Effector memory CD8-positive, alpha-beta T cell (primary cell): ENCODE results near the gene RBM17.

Source experiments
- ATAC-seq: fragments of 150-1000 bp; cut with Tn5 transposase; replicated peaks from 2 replicates; pipeline ENCODE4 v1.10.0; 2021; ENCODE audit warnings: mild to moderate bottlenecking, moderate library complexity
- DNase-seq, 3 experiments: peaks; one replicate each; pipeline ENCODE4 v3.0.0; 2021
- H3K27ac Mint-ChIP-seq, 2 donors: one replicate each; pipeline ENCODE4 v1.8.0; 2022; ENCODE audit warnings: mild to moderate bottlenecking in 2 of 2, mixed read lengths in 2 of 2, moderate library complexity in 2 of 2
- H3K27me3 Mint-ChIP-seq, 2 donors: one replicate each; pipeline ENCODE4 v1.8.0; 2022; ENCODE audit warnings: mixed read lengths in 2 of 2
- H3K36me3 Mint-ChIP-seq: one replicate; pipeline ENCODE4 v1.8.0; 2022; ENCODE audit warnings: mild to moderate bottlenecking, moderate library complexity, mixed read lengths; ENCODE audit not compliant: insufficient read depth
- H3K4me1 Mint-ChIP-seq, 2 donors: one replicate each; pipeline ENCODE4 v1.8.0; 2022; ENCODE audit warnings: low read depth in 2 of 2, mixed read lengths in 2 of 2
- H3K4me3 Mint-ChIP-seq, 2 donors: one replicate each; pipeline ENCODE4 v1.8.0; 2022; ENCODE audit warnings: mild to moderate bottlenecking in 2 of 2, mixed read lengths in 2 of 2, moderate library complexity in 2 of 2
- H3K9me3 Mint-ChIP-seq, 2 donors: one replicate each; pipeline ENCODE4 v1.8.0; 2022; ENCODE audit warnings: mixed read lengths in 2 of 2

The RBM17 gene

DNA sequence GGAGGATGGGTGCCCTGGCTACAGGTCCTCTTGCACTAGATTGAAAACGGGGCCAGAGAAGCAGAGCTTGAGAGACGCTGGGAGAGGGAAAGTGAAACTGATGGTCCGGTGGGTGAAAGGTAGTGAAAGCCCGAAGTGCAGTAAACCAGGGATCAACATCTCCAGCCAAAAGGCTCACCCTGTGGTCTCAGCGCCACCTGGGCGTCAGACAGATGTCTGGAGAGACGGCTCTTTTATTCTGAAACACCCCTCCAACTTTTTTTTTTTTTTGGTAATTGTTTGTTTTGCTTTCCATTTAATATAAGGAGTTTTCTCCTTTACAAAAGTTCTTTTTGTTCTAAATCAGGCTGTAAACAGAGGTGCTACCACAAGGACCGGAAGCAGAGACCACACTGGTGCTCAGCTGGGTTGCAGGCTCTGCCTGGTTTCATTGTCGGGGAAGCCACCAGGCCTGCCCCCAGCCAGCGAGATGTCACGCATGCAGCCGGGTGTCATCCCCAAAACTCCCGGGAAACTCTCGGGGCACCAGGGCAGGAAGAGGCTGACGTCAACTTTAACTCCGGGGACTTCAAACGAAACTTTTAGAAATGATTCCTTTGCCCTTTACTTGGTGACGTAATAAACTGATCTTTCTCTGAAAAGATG, 37.9 kb upstream of the RBM17 start:
- peak; percentile 86 to 88 (median 87) for DNase-seq
- Mint-ChIP-seq H3K27ac (peak overlapping the region; percentile 98 to 99), H3K4me1 (peaks cover 51 to 61% of the 10 kb centered on the region in 2 donors), H3K4me3 (peak overlapping the region; percentile 82 to 95), H3K27me3 (no peaks in the 10 kb centered on the region), H3K9me3 (no peaks in the 10 kb centered on the region), H3K36me3 (peaks cover 27% of the 10 kb centered on the region)
- ATAC-seq: peak; percentile 83

DNA sequence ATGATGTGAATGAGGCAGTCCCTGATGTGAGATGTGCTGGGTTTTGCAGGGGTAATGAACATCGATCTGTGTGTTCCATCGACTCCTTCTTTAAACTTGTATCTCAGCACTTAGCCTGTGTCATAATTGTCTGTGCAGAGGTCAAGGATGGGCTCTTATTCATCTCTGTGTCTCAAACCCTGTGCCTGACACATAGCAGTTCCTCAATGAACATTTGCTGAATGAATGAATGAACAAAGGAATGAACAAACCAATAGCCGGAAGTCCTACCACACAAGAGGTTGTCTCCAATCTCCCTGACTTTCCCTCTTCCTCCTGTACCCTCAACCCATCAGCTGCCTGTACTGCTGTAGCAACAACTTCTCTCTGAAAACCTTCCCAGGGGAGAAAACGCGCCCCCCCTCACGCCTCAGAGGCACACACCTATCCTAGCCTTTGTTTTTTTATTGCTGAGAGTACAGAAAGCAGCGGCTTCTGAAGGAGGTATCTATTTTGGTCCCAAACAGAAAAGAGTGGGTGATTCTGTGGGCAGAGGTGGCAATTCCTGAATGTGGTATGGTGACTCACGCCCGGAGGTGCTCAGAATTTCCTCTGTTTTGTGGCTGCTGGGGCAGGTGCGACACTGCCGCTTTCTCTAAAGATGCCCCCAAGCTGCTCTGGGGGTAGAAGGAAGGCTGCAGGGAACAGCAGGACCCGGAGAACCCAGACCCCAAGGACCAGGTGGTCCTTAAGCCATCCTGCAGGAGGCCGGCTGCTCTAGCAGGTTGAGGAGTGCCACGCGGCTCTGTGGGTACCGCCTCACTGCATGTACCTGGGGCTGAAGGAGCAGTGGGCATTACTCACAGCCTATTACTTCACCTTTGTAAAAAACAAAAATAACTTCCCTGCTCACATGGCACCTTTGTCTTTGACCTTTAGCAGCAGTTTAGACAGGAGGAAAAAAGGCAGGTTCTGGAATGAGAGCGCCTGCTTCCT, 36.3 kb upstream of the RBM17 start:
- Mint-ChIP-seq H3K27me3 (no peaks in the 10 kb centered on the region), H3K27ac (peak overlapping the region; percentile 81 to 98), H3K9me3 (no peaks in the 10 kb centered on the region), H3K4me1 (peaks cover 56 to 60% of the 10 kb centered on the region in 2 donors), H3K36me3 (peaks cover 27% of the 10 kb centered on the region), H3K4me3 (peak overlapping the region; percentile 82 to 95)
- DNase-seq (peak; percentile 64 to 68 (median 66)), ATAC-seq (peak; percentile 58)

DNA sequence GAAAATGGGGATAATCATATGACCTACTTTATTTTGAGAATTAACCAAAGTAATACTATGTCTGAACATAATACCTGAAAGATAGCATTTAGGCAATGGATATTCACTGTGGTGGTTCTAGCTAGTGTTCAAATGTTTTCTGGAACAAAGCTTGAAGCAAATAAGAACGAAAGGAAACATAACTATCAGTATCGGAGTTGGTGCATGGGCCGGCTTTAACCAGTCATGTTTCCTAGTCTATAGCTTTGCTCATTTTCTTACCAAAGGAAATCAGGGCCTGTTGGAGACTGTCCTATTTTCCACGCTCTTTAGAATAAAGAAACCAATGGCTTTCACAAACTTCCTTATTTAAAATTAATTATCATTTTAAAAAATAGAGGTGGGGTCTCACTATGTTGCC, 35.5 kb upstream of the RBM17 start:
- DNase-seq (no peak), ATAC-seq (no peak)
- Mint-ChIP-seq H3K4me3 (peak overlapping the region; percentile 82 to 95), H3K27ac (peak overlapping the region; percentile 81 to 98), H3K4me1 (peaks cover 56 to 58% of the 10 kb centered on the region in 2 donors), H3K27me3 (no peaks in the 10 kb centered on the region), H3K36me3 (peaks cover 27% of the 10 kb centered on the region), H3K9me3 (no peaks in the 10 kb centered on the region)

DNA sequence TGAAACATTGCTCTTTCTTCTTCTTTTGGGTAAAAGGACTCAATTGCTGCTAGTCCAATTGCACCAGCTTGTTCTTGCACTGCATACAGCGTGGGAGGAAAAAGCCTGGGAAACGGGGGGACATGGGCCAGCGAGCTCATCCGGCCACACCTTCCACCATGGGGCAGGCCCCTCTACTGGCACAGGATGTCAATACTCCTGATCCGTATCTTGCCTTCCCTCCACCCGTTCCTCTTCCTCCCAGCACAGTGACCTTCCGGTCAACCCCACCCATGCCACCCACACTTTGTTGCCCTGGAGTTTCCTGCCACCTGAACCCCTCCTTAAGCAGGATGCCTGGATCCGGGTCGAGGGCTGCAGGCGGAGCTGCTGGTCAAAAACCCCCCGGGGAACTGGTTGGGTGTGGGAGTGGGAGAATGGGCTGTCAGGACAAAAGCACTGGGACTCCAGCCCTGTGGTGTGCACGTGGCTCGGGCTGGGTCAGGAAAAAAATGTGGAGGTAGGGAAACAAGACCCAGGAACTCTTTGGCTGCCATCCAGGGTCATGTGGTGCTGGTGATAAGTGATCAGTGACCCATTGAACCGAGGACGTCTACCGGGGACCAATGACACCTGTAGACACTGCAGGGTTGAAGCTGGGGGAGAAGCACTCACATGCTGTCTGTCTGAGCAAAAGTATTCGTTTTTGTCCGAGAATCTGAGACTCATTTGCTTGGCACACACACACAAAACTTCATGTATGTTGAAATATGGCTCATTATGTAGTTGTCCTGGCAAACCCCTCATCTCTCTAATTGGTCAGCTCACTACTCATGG, 34.8 kb upstream of the RBM17 start:
- ATAC-seq (no peak), DNase-seq (no peak)
- Mint-ChIP-seq H3K4me1 (peaks cover 58 to 64% of the 10 kb centered on the region in 2 donors), H3K4me3 (peak overlapping the region in 1 of 2 donors; percentile 54), H3K9me3 (no peaks in the 10 kb centered on the region), H3K36me3 (peaks cover 27% of the 10 kb centered on the region), H3K27me3 (no peaks in the 10 kb centered on the region), H3K27ac (peak overlapping the region in 1 of 2 donors; percentile 59)

DNA sequence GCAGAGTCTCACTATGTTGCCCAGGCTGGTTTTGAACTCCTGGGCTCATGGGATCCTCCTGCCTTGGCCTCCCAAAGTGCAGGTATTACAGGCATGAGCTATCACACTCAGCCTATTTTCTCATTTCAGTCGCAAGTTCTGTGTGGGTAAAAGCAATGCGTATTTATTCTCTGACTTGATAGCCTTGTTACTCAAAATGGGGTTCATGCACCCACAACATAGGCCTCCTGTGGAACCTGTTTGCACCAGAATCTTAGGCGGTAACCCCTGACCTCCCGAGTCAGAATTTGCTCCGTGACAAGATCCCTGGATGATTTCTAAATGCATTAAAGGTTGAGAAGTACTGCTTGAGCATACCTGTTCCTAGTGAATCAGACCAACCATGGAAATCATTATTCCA, 34.0 kb upstream of the RBM17 start:
- H3K4me3 Mint-ChIP-seq: no peak overlapping the region
- ATAC-seq (no peak), DNase-seq (no peak)
- peaks cover 54 to 63% of the 10 kb centered on the region in 2 donors for H3K4me1 Mint-ChIP-seq
- H3K27ac Mint-ChIP-seq: peak overlapping the region in 1 of 2 donors; percentile 59
- no peaks in the 10 kb centered on the region for H3K9me3 Mint-ChIP-seq
- no peaks in the 10 kb centered on the region for H3K27me3 Mint-ChIP-seq
- H3K36me3 Mint-ChIP-seq: peaks cover 22% of the 10 kb centered on the region

DNA sequence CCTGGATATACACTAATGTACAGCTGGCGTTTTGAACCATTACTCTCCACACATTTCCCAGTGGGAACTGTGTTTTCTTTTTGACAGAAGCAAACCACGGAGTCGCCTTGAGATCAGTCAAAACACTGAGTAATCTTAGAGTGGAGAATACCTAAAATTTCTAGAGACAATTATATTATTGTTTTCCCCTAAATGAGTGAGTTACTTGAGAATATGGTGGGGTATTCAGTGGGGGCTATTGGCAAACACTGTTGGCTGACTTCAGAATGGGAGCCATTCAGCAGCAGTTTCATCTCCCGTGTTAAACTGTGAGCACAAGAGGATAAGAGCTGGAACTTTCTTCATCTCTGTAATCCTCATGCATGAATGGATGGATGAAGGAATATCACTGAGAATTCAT, 32.9 kb upstream of the RBM17 start:
- H3K27me3 Mint-ChIP-seq: no peaks in the 10 kb centered on the region
- peaks cover 19% of the 10 kb centered on the region for H3K36me3 Mint-ChIP-seq
- no peak overlapping the region for H3K27ac Mint-ChIP-seq
- H3K4me1 Mint-ChIP-seq: peaks cover 49 to 55% of the 10 kb centered on the region in 2 donors
- DNase-seq (no peak), ATAC-seq (no peak)
- no peaks in the 10 kb centered on the region for H3K9me3 Mint-ChIP-seq
- H3K4me3 Mint-ChIP-seq: no peak overlapping the region

DNA sequence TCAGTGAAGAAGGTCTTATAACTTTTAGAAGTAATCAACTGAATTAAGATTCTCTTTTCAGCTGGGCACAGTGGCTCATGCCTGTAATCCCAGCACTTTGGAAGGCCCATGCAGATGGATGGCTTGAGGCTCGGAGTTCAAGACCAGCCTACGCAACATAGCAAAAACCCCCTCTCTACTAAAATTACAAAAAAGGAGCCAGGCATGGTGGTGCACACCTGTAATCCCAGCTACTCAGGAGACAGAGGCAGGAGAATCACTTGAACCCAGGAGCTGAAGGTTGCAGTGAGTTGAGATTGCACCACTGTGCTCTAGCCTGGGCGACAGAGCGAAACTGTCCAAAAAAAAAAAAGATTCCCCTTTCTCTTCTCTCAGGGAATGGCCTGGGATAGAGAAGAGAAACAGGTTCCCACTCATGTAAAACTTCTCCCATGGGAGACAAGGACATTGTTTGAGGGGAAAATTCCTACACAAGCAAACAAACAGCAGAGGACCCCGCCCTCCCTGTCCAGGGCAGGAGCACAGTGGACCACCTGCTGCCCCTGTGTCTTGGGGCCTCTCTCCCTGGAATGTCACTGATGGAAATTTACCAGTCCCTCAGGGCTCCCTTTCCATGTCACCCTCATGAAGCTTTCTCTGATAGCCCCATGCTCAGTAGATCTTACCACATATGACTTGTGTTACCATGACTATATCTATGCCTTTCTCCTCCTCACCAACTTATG, 32.3 kb upstream of the RBM17 start:
- Mint-ChIP-seq H3K36me3 (peaks cover 18% of the 10 kb centered on the region), H3K4me1 (peaks cover 47 to 50% of the 10 kb centered on the region in 2 donors), H3K4me3 (no peak overlapping the region), H3K27ac (no peak overlapping the region), H3K27me3 (no peaks in the 10 kb centered on the region), H3K9me3 (no peaks in the 10 kb centered on the region)
- DNase-seq (no peak), ATAC-seq (no peak)

DNA sequence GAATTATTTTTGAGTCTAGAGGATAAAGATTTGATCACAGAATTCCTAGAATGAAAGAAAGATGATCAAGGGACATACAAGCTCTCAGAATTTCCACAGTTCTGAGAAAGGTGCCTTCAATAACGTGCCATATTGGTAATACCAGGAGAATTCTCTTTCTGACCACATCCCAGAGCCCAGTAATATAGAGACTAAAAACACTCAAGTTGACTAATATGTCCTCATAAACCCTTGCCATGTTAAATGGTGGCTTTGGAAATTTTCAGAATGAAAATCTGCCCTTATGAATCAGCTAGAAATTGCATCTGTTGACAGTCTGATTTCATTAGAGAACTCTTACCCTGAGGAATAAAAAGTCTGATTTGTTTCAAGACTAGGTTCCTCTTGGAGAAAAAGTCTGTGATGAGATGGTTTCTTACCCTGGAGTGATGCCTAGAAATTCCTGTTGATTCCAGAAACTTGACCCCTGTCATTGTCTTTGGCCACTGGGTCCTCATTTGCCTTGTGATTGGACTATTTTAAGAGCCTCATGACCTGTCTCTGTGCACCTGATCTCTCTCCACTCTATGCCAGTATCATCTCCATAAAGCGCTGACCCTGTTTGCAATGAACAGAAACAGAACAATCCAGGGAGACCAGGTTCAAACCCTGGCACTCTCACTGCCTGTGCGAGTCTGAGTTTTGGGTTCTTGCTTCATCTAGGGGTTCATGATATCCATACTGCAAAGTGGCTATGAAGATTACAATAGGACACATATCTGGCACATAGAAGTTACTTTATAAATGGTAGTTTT, 30.0 kb upstream of the RBM17 start:
- ATAC-seq: no peak
- Mint-ChIP-seq H3K27ac (peak overlapping the region in 1 of 2 donors; percentile 17), H3K27me3 (no peaks in the 10 kb centered on the region), H3K4me3 (peak overlapping the region in 1 of 2 donors; percentile 4), H3K9me3 (no peaks in the 10 kb centered on the region), H3K36me3 (peaks cover 13% of the 10 kb centered on the region), H3K4me1 (peaks cover 38 to 39% of the 10 kb centered on the region in 2 donors)
- DNase-seq: no peak

DNA sequence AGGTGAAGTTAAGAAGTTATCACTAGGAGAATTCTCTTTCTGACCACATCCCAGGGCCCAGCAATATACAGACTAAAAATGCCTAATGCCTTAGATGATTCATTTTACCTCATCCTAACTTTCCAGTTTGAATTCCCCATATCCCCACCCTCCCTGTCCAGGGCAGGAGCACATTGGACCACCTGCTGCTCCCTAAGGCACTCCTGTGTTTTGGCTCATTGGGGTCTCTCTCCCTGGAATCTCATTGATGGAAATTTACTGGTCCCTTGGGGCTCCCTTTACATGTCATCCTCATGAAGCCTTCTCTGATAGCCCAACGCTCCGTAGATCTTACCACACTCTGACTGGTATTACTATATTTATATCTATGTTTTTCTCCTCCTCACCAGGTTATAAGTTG, 29.3 kb upstream of the RBM17 start:
- ATAC-seq (no peak), DNase-seq (no peak)
- Mint-ChIP-seq H3K36me3 (peaks cover 13% of the 10 kb centered on the region), H3K27me3 (no peaks in the 10 kb centered on the region), H3K4me1 (peaks cover 34% of the 10 kb centered on the region in 2 donors), H3K27ac (peak overlapping the region; percentile 17 to 44), H3K4me3 (peak overlapping the region; percentile 35 to 37), H3K9me3 (no peaks in the 10 kb centered on the region)

DNA sequence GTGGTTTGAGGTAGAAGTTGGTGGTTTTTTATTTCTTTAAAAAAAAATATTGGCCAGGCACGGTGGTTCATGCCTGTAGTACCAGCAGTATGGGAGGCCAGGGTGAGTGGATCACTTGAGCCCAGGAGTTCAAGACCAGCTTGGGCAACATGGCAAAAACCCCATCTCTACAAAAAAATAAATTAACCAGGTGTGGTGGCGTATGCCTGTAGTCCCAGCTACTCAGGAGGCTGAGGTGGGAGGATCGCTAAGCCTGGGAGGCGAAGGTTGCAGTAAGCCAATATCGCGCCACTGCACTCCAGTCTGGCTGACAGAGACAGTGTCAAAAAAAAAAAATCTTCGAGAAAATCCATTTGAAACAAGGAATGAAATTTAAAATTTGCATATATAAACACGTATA, 27.8 kb upstream of the RBM17 start:
- Mint-ChIP-seq H3K36me3 (peaks cover 13% of the 10 kb centered on the region), H3K9me3 (no peaks in the 10 kb centered on the region), H3K4me3 (peak overlapping the region; percentile 80 to 87), H3K4me1 (peaks cover 33 to 38% of the 10 kb centered on the region in 2 donors), H3K27ac (peak overlapping the region; percentile 46 to 66), H3K27me3 (no peaks in the 10 kb centered on the region)
- no peak for DNase-seq
- no peak for ATAC-seq

DNA sequence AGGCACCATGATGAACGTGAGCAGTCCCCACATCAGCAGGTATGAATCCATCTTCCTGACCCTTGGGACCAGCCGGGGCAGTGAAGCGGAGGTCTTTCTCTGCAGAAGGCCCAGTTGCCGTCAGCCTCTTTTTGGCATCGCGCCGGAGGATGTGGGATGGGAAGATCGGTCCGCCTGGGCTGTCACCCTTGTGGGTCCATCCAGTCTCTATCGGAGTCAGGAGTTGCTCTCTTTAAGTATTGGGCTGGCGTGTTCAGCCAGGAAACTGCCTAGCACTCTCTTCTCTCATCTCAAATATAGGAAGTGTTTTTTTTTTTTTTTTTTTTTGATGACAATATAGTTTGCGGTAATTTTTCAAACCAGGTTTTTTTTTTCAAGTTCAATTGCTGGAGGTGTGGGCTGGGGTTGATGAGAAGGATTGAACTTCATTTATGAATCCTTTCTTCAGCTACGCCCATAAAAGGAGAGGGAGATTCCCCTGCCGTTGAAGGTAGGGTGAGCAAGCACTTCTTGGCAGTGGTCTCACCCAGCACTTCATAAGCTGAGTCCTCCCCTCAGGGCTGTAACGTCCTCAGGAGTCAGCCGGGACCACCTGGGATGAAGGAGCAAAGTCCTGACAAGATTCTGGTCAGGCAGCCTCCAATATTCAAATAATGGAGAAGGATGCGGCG, 26.6 kb upstream of the RBM17 start, which contains the start of gene IL2RA:
Gene IL2RA, minus strand, starts transcription at position 267 of the 671 bp plus-strand sequence. Its CDS starts 216 bp downstream, at position 51.
- H3K4me1 Mint-ChIP-seq: peaks cover 34 to 35% of the 10 kb centered on the region in 2 donors
- no peaks in the 10 kb centered on the region for H3K9me3 Mint-ChIP-seq
- ATAC-seq: peak; percentile 85
- H3K27me3 Mint-ChIP-seq: no peaks in the 10 kb centered on the region
- DNase-seq: peak; percentile 28 to 38 (median 35)
- H3K4me3 Mint-ChIP-seq: peak within 1 kb of the TSS; percentile 80 to 87
- H3K36me3 Mint-ChIP-seq: peaks cover 13% of the 10 kb centered on the region
- H3K27ac Mint-ChIP-seq: peak within 1 kb of the TSS; percentile 66 to 70
